GM23338 (cell line): ENCODE results near the gene CNOT6.

Experiments used
- EZH2 ChIP-seq: fragments of 200-600 bp; sonication (generic); IDR thresholded peaks from one replicate; pipeline ENCODE4 v1.8.0; 2017; ENCODE audit warnings: antibody characterized with exemption, mild to moderate bottlenecking, low read depth; ENCODE audit not compliant: unreplicated experiment
- EZH2phosphoT487 ChIP-seq: fragments of 200-600 bp; sonication (generic); IDR thresholded peaks from one replicate; pipeline ENCODE4 v1.8.1; 2018; ENCODE audit warnings: antibody characterized with exemption; ENCODE audit not compliant: unreplicated experiment
- POLR2AphosphoS5 ChIP-seq: IDR thresholded peaks from 2 replicates; pipeline ENCODE4 v1.6.1; 2016; ENCODE audit warnings: antibody characterized with exemption, low read depth
- ZNF114 ChIP-seq: fragments of 250-450 bp; sonication (Bioruptor Pico); IDR thresholded peaks from 2 replicates; pipeline ENCODE4 v1.5.0; 2020; ENCODE audit warnings: mild to moderate bottlenecking, moderate library complexity
- ZNF462 ChIP-seq: fragments of 250-450 bp; sonication (Bioruptor Pico); IDR thresholded peaks from 2 replicates; pipeline ENCODE4 v1.5.0; 2020; ENCODE audit warnings: mild to moderate bottlenecking, moderate library complexity
- TF ChIP-seq, protein P1 (sequence below), 2 experiments: fragments of 200-600 bp in 1 of 2; sonication (generic) in 1 of 2; conservative IDR thresholded peaks; 2 replicates each; pipeline versions ENCODE4 v1.5.1 to v1.6.1; 2016 to 2017; ENCODE audit warnings: antibody characterized with exemption in 2 of 2, low read depth in 2 of 2, mild to moderate bottlenecking in 2 of 2, moderate library complexity in 1 of 2

DNA sequence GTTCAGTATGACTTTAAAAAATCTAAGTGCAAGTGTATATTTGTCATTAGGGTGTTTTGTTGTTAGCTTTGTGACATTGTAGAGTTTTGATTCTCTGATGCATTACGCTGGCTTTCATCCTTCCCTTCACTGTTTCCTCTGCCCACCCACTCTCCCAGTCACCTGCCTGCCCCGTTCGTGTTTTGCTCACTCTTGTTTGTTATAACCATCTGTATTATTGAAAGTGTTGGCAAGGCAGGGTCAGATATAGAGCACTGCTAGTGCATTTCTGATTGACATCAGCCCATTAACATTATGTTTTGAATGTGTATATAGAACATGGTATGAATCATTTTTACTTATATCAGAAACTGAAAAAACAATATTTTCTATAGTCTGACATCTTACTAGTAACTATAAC lies 69.8 kb downstream of the CNOT6 start:
- TF ChIP-seq EZH2 (no peak), EZH2phosphoT487 (no peak), POLR2AphosphoS5 (no peak), ZNF462 (CRISPR knock-in tag) (no peak), ZNF114 (CRISPR knock-in tag) (no peak)
- TF ChIP-seq, protein P1, sequence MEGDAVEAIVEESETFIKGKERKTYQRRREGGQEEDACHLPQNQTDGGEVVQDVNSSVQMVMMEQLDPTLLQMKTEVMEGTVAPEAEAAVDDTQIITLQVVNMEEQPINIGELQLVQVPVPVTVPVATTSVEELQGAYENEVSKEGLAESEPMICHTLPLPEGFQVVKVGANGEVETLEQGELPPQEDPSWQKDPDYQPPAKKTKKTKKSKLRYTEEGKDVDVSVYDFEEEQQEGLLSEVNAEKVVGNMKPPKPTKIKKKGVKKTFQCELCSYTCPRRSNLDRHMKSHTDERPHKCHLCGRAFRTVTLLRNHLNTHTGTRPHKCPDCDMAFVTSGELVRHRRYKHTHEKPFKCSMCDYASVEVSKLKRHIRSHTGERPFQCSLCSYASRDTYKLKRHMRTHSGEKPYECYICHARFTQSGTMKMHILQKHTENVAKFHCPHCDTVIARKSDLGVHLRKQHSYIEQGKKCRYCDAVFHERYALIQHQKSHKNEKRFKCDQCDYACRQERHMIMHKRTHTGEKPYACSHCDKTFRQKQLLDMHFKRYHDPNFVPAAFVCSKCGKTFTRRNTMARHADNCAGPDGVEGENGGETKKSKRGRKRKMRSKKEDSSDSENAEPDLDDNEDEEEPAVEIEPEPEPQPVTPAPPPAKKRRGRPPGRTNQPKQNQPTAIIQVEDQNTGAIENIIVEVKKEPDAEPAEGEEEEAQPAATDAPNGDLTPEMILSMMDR (conservative IDR thresholded peaks at IDR 0.05; ENCODE audit: low read depth in 2 of 2) = no peak
